Epidermal melanocyte (primary cell): Measurements from ENCODE around the gene NELL1.
A peak's percentile ranks its signal among the peaks of the same experiment; 100 is the strongest.

ENCODE experiments used
- DNase-seq: peaks from one replicate; pipeline ENCODE4 v3.0.0; 2011; ENCODE audit warnings: low spot score; ENCODE audit not compliant: insufficient read length

The NELL1 gene

GRCh38 chr11:21553795-21554194, 884.4 kb downstream of the NELL1 start:
- no peak for DNase-seq

DNA sequence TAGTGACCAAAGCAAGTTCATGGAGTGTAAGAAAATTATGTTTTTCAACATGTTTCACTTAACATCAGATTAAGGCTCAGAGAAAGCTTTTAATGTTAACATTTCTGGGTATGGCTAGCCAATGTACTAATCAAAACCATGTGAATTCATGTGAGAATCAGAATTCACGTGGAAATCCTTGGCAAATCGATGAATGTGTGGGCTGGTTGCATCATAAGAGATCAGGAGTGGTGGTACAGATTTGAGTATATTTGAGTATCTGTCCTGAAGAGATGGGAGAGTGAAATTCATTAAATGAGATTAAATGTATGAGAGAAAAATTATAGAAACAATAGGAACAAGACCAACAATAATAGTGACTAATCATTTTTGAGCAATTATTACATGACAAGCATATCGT, 884.9 kb downstream of the NELL1 start:
- no peak for DNase-seq

DNA sequence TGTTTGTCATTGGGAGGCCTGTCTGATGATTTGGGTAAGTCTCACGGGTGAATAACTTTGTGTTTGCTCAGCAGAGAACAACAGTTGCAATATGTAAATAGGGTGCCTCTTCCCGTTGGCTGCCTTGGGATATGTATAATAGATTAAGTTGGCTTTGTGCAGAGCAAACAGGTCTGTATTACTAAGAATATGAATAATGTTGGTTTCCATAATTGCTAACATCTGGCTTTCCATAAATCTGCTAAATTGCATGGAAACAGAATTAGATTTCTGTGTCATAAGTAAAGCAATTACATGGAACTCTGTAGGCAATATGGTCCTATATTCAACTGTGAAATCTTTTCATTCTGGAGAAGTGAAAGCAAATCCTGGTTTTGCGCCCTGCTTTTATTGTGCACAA, 887.5 kb downstream of the NELL1 start:
- DNase-seq = no peak

DNA sequence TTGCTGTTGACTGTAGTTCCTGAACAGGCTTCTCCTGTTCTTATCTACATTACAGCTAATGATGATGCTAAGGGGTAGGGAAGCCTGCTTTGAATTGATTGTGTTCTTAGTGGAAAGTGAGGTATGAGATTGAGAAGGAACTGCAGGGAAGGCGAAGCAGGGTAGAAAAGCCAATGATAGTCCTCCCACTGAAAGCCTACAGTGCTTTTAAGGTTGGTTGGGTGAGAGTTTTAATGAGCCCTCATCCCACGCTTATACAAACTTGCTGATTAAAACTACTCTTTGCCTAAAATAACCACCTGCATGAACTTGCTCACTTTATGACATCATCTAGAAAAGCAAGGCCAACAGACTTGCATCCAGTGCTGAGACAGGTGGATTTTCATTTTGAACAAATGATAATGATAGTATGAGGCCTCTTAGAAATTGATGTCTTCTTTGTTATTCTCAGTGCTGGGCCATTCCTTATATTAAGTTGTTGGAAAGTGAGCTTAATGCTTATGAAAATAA, 891.1 kb downstream of the NELL1 start:
- no peak for DNase-seq

DNA sequence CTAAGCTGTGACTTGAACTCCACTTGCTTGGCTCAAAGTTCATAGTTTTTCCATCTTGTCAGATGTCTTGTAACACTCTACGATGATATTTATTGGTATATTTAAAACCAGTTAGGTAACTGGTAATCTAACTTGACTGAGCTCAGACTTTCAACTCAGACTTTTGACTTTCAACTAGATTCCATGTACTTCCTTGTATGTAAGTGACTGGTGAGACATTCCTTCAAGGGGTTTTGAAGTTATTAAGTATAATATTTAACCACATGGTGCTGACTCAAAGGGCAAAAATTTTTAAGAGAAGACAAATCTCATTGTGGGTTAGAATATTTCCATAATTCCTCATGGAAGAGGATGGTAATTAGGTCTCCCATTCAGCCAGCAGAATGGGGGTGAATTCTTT, 892.2 kb downstream of the NELL1 start:
- no peak for DNase-seq

DNA sequence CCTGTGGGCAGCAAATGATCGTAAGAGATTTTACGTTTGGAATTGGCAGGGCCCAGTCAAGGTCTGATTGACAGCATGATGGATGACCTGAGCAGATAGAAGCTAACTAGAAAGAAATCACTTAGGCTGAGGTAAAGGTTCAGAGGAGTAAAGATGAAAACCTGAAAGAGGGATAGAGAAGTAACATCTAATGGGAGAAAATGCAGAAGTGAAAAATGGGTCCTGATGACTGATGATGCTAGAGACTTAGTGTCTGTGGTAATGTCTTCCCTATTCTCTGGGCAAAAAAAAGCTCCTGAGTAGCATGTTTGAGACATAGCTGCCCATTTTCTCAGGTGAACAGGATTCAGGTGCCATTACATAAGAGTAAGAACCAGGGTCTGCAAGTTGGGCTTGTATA, 894.7 kb downstream of the NELL1 start:
- DNase-seq = no peak

DNA sequence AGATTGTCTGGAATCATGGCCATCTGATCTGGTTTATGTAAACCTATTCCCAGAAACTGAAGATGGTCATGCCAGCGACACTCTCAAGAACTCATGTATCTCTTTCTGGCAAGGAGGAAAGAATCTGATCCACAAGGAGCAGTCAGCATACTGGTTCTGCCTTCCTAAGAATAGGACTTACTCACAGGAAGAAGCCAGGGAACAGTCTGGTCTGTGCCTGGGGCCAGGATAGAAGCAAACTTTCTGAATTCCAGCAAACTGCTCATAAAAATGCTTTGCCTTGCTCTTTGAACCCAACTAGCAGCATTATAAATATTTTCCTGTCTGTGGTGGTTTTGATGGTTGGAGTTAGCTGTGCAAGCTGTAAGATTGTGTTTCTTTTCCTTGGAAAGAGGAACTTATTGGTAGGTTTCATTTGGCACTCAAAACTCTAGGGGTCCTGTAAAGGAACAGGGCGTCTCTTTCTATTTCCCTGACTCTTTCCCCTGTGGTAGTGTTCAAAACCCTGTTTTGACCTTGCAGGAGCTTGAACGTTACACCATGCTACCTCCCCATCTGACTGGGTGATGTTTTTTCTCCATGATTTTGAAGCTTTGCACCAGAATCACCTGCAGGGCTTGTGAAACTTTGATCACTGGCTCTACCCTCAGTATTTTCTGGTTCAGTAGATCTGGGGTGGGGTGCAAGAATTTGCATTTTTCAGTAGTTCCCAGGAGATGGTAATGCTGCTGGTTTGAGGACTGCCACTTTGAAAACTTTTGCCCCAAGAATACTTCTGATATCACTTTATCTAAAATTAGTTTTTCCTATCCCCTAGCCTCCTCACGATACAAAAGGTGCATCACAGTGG, 895.7 kb downstream of the NELL1 start:
- DNase-seq = no peak

DNA sequence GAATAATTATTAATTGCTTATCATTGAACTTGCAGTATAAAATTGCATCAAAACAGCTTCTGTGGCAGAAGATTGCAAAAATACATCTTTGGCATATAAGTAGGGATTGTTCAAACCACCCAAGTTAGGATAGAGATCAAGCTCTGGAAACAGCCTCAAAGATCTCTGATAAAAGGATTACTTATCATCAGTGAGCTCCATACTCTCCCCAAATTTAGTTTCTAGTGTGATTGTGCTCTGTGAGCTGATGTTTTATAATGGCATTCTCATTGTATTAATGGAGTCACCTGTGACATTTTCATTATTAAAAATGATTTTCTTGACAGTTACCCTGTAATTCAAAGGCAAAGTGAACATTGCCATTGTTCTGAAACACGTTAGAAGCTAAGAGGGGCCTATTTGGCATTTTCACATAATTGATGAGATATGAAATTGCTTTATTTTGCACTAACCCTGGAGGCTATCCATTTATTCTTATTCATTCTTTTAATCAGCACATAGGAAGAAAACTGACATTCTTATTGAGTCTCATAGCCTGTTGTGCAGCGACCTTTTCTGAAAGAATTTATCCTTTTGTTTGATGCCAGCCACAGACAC, 897.2 kb downstream of the NELL1 start:
- DNase-seq = no peak

DNA sequence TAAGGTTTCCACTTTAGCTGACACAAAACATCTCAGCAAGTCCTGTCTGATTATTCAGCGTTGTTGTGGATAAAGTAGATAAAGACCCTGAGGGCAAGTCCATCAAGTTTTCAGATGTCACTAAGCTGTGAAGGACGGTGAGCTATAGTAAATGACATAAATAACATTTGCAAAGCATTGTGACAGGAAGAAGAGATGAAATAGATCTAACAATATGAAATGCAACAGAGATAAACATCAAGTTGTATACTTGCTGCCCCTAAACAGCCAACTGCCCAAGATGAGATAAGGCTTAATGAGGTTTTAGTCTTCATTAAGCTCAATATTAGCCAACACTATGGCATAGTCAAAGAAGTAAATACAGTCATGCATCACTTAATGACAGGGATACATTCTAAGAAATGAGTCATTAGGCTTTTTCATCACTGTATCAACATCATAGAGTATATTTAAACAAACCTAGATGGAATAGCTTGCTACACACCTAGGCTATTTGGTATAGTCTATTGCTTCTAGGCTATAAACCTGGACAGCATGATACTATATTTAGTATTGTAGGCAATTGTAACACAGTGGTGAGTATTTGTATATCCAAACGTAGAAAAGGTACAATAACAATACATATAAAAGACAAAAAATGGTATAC, 898.4 kb downstream of the NELL1 start:
- DNase-seq = no peak

- no peak for DNase-seq
Observed at GRCh38 chr11:21572210-21572609, 902.8 kb downstream of the NELL1 start.

DNA sequence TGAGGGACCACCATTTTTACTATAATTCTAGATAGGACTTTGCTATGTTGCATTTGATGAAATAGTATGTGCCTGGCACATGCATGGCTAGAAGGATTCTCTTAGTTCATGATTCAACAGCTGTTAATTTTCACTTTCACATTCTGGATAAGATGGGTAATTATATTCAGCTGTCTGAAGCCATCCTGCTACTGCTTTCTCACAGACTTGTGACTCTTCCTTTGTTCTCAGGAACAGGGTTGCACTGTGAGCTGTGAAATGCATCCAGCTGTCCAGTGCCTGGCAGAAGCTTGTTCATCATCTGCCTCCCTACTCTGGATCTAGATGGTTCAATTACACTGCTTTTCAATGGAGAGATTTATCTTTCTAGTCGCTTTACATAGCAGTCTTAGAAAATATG, 913.4 kb downstream of the NELL1 start:
- peak; percentile 48 for DNase-seq

DNA sequence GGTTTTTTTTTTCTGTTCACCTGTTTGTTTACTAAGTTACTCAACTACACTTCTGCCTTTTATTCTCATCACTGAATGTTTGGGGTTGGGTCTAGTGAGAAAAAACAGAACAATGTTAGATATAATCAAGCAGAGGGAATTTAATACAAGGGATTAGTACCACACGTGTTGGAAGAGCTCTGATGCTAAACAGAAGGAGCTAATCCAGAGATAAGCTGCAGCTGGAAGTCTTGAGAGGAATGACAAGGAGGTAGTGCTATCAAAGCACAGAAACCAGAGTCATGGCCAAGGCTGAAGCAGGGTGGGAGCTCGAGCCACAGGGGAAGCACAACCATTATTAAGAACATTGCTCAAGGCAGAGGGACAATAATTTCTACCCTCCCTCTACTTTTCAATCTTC, 919.4 kb downstream of the NELL1 start:
- DNase-seq = no peak

DNA sequence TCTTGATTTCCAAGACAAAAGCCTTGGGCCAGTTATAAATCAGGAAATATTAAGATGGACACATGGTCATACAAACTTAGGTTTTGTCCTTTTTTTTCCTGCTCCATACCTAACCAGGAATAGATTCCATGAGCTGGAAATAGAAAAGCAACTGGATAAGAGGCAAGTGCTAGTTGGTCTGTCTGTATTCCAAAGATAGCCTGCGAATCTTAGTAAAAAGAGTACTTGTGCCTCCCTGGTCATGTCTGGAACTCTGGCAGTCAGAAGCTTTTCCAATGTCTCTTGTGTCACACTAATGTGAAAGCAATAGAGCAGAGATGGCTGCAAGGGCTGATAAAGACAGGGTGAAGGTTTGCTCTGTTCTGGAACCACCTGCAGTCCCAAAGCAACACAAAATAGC, 933.3 kb downstream of the NELL1 start:
- DNase-seq = no peak

DNA sequence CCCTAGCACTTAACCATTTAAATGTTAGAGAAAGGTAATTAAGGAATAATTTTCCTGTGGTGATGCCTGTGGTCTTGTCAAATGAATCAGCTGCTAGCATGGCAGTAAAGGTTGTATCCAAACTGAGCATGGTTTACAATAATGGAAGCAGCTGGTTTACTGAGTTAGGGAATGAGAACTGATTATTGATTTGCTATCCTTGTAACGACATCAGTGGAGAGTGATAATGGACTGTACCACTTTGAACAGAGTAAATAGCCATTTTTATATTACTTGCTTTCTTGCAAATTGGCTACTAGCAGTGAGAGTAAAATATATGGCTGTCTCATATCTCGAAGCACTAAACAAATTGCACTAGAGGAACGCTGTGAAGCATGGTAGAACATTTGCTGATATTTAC, 934.5 kb downstream of the NELL1 start:
- DNase-seq = no peak

DNA sequence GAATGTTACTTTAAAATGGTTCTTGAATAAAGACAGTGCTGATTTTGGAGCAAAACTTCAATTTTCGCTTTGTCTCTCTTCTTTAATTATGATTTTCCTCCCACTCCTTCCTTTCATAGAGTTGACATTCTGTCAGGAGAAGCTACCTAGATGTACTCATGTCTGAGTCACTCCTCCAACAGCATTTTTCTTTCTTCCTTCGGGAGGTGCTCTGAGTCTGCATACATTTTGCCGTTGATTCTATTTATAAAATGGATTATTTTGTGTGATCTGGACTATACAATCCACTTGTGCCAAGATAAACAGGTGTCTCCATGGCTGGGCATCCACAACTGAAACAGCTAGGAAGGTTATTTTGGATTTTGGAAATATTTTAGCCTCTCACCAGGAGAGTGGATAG, 935.2 kb downstream of the NELL1 start:
- DNase-seq = no peak

DNA sequence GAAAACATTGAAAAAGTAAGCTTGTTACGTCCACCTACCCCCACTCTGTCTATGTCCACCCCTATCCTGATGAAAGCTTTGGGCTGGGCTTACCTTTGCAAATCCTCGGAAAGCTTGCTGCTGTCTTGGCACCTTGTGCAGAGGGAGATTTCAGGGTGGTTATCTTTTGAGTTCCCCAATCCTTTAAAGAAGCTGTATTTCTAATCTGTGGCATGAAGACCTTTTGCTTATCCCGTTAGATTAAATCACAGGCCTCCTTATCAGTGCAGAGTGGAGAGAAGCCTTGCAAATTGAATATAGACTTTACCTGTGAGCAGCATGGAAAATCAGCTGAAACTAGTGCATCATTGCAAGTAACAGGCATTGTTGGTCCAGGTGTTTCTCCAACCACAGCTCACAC, 942.9 kb downstream of the NELL1 start:
- no peak for DNase-seq

- DNase-seq = no peak
Observed at GRCh38 chr11:21614961-21615360, 945.6 kb downstream of the NELL1 start.

DNA sequence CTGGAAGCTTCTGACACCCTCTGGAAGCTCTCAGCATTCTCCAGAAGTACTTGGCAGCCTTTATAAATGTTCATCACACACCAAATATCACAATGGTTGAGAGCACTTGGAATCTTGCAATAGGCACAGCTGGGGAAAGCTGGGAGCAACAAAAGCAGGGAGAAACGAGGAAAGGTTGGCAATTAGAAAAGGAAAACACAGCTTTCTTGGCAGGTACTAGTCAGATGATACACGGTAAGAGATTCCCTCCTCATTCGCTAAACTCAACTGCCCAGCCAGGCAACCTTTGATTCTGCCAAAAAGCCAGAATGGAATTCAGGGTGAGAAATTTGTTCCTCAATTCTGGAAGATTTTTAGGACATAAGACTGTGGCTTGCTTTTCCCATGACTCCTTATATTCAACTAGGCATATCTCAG, 946.6 kb downstream of the NELL1 start:
- DNase-seq = no peak

DNA sequence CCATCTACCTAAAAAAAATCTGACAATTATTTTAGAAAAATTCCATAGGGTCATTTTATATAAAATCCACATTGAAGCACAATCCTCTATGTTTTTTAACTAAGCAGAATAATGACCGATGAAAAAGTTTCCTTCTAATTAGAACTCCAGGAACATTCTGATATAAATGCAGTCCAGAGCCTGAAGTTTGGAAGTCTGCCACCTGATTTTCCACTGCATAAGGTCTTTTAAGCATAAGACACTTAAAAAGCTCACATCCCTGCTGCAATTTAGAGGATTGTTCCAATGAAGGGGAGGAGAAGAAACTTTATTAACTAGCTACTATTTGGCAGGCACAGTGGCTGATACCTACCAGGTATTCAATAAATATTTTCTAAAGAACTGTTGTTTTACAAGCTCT, 953.2 kb downstream of the NELL1 start:
- DNase-seq = no peak

- DNase-seq = no peak
Observed at GRCh38 chr11:21622995-21623394, 953.6 kb downstream of the NELL1 start.
